Mesothelial cell of epicardium (in vitro differentiated cells): ENCODE results near the gene MTHFR. TPM values are rescaled to one million over a fixed set of nuclear protein-coding genes. Genes with fewer than 3 reads are reported as not detected.
A peak's percentile ranks its signal among the peaks of the same experiment; 100 is the strongest.

Experiments
- DNase-seq, 2 experiments: peaks; one replicate each; pipeline ENCODE4 v3.0.0; 2021; ENCODE audit warnings: low spot score in 2 of 2; ENCODE audit not compliant: unreplicated experiment in 2 of 2
- H3K27ac Mint-ChIP-seq: 2 replicates; pipeline ENCODE4 v1.8.0; 2021; ENCODE audit warnings: mixed read lengths
- H3K27me3 Mint-ChIP-seq: 2 replicates; pipeline ENCODE4 v1.8.0; 2021; ENCODE audit warnings: low read depth, mixed read lengths
- H3K36me3 Mint-ChIP-seq: 2 replicates; pipeline ENCODE4 v1.8.0; 2021; ENCODE audit warnings: mixed read lengths
- H3K4me1 Mint-ChIP-seq: 2 replicates; pipeline ENCODE4 v1.8.0; 2021; ENCODE audit warnings: mixed read lengths
- H3K4me3 Mint-ChIP-seq: 2 replicates; pipeline ENCODE4 v1.8.0; 2021; ENCODE audit warnings: mild to moderate bottlenecking, moderate library complexity, mixed read lengths
- H3K9me3 Mint-ChIP-seq: 2 replicates; pipeline ENCODE4 v1.8.0; 2021; ENCODE audit warnings: mixed read lengths
- total RNA-seq: library from RNA; stranded (reverse); gene quantifications from 3 replicates; pipeline ENCODE4 v1.2.1, GENCODE V29; 2021
- TF ChIP-seq, protein P1 (sequence below): fragments of 200-600 bp; sonication (generic); IDR thresholded peaks from one replicate; pipeline ENCODE4 v1.5.0; 2021; ENCODE audit warnings: antibody characterized with exemption; ENCODE audit not compliant: unreplicated experiment

The MTHFR gene
- total RNA-seq, 1 donor from 2014 or later = 39.2 TPM

- Mint-ChIP-seq H3K4me3 (no peak overlapping the region), H3K36me3 (peaks cover 25% of the 10 kb centered on the region), H3K27ac (no peak overlapping the region), H3K27me3 (no peaks in the 10 kb centered on the region), H3K4me1 (peaks cover 27% of the 10 kb centered on the region), H3K9me3 (no peaks in the 10 kb centered on the region)
- TF ChIP-seq, protein P1, sequence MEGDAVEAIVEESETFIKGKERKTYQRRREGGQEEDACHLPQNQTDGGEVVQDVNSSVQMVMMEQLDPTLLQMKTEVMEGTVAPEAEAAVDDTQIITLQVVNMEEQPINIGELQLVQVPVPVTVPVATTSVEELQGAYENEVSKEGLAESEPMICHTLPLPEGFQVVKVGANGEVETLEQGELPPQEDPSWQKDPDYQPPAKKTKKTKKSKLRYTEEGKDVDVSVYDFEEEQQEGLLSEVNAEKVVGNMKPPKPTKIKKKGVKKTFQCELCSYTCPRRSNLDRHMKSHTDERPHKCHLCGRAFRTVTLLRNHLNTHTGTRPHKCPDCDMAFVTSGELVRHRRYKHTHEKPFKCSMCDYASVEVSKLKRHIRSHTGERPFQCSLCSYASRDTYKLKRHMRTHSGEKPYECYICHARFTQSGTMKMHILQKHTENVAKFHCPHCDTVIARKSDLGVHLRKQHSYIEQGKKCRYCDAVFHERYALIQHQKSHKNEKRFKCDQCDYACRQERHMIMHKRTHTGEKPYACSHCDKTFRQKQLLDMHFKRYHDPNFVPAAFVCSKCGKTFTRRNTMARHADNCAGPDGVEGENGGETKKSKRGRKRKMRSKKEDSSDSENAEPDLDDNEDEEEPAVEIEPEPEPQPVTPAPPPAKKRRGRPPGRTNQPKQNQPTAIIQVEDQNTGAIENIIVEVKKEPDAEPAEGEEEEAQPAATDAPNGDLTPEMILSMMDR = no peak
- no peak for DNase-seq
Measured at GRCh38 chr1:11799099-11799498, 6.7 kb downstream of the MTHFR start.

- Mint-ChIP-seq H3K4me1 (peaks cover 15% of the 10 kb centered on the region), H3K4me3 (no peak overlapping the region), H3K36me3 (peaks cover 28% of the 10 kb centered on the region), H3K27me3 (no peaks in the 10 kb centered on the region), H3K27ac (peak overlapping the region; percentile 25), H3K9me3 (no peaks in the 10 kb centered on the region)
- TF ChIP-seq, protein P1 = no peak
- no peak for DNase-seq
Measured at GRCh38 chr1:11797525-11798216, 8.1 kb downstream of the MTHFR start.

- Mint-ChIP-seq H3K9me3 (no peaks in the 10 kb centered on the region), H3K36me3 (peaks cover 37% of the 10 kb centered on the region), H3K27me3 (no peaks in the 10 kb centered on the region), H3K27ac (peak overlapping the region; percentile 6), H3K4me3 (no peak overlapping the region), H3K4me1 (peaks cover 19% of the 10 kb centered on the region)
- DNase-seq = no peak
- TF ChIP-seq, protein P1 = no peak
Measured at GRCh38 chr1:11796036-11796828, 9.5 kb downstream of the MTHFR start.

DNA sequence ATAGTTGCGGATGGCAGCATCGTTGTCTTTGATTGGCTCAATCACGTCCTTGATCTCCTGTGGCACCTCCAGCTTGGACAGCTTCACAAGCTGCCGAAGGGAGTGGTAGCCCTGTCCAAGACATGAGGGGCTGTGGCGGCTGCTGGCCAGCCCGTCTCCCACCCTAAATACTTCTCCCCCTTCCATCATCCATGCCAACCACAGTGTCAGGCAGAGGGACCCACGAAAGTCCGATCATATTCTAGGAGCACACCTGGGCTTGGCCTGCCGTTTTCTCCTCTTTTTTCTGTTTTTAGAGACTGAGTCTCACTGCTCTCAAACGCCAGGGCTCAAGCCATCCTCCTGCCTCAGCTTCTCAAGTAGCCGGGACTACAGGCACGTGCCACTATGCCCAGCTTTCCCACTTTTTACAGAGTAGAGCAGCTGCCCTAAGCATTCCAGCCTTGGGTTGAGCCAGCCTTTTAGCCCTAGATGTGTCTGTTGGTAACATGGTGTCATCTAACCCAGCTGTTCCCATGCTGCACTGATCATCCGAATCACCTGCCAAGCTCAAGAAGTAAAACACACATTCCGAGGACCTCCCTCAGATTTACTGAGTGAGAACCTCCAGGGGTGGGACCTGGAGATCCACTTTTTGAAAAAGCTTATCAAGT lies 10.4 kb downstream of the MTHFR start:
- no peak overlapping the region for H3K4me3 Mint-ChIP-seq
- no peak overlapping the region for H3K27ac Mint-ChIP-seq
- no peaks in the 10 kb centered on the region for H3K27me3 Mint-ChIP-seq
- H3K9me3 Mint-ChIP-seq = no peaks in the 10 kb centered on the region
- no peak for DNase-seq
- peaks cover 17% of the 10 kb centered on the region for H3K4me1 Mint-ChIP-seq
- TF ChIP-seq, protein P1 = no peak
- H3K36me3 Mint-ChIP-seq = peaks cover 32% of the 10 kb centered on the region

GRCh38 chr1:11794446-11795237 lies 11.1 kb downstream of the MTHFR start:
- Mint-ChIP-seq H3K4me3 (no peak overlapping the region), H3K27me3 (no peaks in the 10 kb centered on the region), H3K4me1 (peaks cover 17% of the 10 kb centered on the region), H3K9me3 (no peaks in the 10 kb centered on the region), H3K27ac (no peak overlapping the region), H3K36me3 (peaks cover 28% of the 10 kb centered on the region)
- DNase-seq = no peak
- TF ChIP-seq, protein P1 = no peak
